Activated CD4-positive, alpha-beta T cell treated with anti-CD3 and anti-CD28 coated beads, Interleukin-2, amount 50 U/mL, for 24 hours (primary cell): Measurements from ENCODE around the gene FBN2.
"Not testable (repeated sequence)": the region's sequence is repeated elsewhere in the genome, so short reads cannot be mapped to it uniquely, and the experiment has no call there.

Source experiments
- DNase-seq, 2 donors: peaks; one replicate each; pipeline ENCODE4 v3.0.0-alpha.2; 2020; ENCODE audit warnings: low read depth in 1 of 2, low spot score in 1 of 2

FBN2 gene

DNA sequence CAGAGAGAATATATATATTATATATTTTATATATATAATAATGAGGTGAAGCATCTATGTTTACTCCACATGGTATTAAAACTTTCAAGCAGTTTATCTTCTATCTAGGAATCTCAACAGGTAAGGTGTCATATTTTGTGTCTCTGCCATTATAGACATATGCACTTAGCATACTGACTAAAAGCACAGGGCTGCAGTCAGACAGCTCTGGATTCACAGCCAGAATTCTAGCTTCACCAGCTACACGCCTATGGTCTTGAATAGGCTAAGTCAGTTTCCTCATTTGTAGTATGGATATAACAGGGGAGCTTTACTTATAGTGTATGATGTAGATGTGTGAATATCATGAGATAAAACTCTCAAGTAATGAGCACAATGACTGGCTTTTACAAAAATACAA, 57.9 kb downstream of the FBN2 start:
- DNase-seq = no peak

GRCh38 chr5:128478386-128479368, 59.4 kb downstream of the FBN2 start:
- no peak for DNase-seq

DNA sequence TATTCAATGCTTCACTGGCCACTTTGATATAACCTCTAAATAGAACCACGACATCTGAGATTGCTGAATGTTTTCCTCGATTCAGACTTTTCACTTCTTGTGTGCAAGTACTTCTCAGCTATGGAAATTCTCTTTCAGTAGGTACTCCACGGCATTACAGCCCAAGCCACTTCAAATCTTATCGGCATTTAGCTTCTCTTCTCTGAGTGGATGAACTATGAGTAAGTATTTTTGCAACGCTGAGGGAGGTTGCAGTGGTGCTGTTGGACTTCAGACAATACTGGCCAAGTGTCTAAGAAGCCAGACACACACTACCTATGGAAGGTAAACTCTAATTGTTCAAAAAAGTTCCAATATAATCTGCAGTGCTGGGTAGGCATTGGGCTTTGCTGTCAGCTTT, 60.1 kb downstream of the FBN2 start:
- DNase-seq = no peak

GRCh38 chr5:128475693-128476092, 62.4 kb downstream of the FBN2 start:
- no peak for DNase-seq

- no peak for DNase-seq
Measured at GRCh38 chr5:128472919-128473318, 65.1 kb downstream of the FBN2 start.

- no peak for DNase-seq
Measured at GRCh38 chr5:128472036-128472435, 66.0 kb downstream of the FBN2 start.

GRCh38 chr5:128470663-128471062, 67.4 kb downstream of the FBN2 start:
- no peak for DNase-seq

GRCh38 chr5:128469912-128470311, 68.1 kb downstream of the FBN2 start:
- DNase-seq = no peak

- no peak for DNase-seq
Measured at GRCh38 chr5:128466980-128467379, 71.1 kb downstream of the FBN2 start.

DNA sequence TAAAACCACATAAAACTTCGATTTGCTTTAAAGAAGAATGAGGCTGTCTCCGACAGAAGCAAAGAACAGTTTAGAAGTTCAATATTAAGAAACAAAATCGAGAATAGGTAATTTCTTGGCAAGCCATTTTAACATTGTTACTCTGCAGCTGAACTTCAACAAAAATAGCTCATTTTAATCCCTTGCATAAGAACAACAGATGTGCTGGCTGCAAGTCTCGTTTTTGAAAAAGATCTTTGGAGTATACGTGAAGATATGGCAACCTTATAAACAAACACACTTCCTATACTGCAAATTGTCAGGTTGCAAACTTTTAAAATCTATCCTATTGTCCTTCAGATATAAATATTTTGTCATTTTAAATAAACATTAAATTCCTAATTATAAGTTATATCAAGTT, 71.5 kb downstream of the FBN2 start:
- no peak for DNase-seq

- no peak for DNase-seq
Measured at GRCh38 chr5:128464596-128464995, 73.4 kb downstream of the FBN2 start.

- DNase-seq = no peak
Measured at GRCh38 chr5:128462330-128462729, 75.7 kb downstream of the FBN2 start.

GRCh38 chr5:128457147-128457915, 80.7 kb downstream of the FBN2 start:
- DNase-seq = not testable (repeated sequence)

GRCh38 chr5:128455841-128456361, 82.1 kb downstream of the FBN2 start:
- no peak for DNase-seq

DNA sequence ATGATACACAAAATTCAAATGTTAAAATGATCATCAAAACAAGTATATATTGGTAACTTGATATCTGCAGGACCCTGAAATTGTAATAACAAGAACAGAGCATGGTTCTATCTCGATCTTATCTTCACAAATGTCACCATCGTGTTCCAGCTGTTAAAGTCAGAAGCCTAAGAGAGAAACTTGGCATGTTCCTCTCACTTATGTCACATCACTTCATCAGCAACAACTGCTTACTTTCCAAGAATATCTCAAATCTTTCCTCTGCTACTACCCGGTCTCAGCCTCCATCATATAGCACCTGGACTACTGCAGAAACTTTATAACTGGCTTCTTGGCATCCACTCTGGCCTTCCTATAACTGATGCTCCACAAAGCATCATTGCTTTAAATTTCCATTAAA, 84.9 kb downstream of the FBN2 start:
- DNase-seq = no peak

DNA sequence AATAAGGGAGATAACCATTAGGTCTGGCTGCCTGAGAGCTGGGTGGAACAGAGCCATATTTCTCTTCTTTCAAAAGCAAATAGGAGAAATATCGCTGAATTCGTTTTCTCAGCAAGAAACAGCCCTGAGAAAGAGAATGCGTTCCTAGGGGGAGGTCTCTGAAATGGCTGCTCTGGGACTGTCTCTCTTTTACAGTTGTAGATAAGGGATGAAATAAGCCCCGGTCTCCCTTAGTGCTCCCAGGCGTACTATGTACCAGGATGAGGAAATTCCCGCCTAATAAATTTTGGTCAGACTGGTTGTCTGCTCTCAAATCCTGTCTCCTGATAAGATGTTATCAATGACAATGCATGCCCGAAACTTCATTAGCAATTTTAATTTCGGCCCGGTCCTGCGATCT, 90.8 kb downstream of the FBN2 start:
- DNase-seq = not testable (repeated sequence)

DNA sequence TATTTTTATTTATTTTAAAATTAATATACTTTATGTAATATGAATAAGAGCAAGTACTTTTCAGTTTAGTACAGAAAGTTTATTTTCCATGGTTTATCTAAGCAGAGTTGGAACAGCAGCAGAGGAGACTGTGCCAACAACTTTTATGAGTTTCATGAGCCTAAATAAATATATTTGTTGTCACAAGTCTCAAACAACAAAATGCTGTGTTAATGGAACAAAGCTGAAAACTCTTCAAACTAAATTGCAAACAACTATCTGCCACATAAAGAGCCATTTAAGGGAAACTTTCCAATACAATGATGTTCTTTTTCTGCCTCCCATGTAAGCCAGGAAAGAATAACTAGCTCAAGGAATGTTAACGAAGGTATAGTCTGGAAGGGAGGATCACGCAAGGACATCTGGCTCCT, 96.1 kb downstream of the FBN2 start:
- no peak for DNase-seq

GRCh38 chr5:128441165-128441564, 96.9 kb downstream of the FBN2 start:
- DNase-seq = no peak

GRCh38 chr5:128436749-128437188, 101.3 kb downstream of the FBN2 start:
- no peak for DNase-seq

DNA sequence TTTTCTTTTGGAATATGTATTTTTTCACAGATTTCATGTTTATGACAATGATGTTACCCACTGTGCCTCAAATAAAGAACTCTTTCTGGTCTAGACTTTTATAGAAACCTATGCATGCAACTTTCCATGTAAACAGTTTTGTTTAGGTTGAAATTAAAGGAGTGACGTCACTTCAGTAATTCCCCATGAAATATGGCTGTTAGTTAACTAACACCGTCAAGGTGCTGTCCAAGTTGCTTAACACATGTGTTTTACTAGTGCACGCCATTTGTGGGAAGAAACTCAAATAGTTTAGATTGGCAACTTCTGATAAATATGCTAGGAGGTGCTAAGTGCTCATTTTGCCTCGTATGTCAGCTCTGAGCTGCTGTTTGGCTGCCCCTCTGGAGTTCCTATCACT, 102.2 kb downstream of the FBN2 start:
- no peak for DNase-seq

GRCh38 chr5:128434993-128435392, 103.1 kb downstream of the FBN2 start:
- DNase-seq = no peak

DNA sequence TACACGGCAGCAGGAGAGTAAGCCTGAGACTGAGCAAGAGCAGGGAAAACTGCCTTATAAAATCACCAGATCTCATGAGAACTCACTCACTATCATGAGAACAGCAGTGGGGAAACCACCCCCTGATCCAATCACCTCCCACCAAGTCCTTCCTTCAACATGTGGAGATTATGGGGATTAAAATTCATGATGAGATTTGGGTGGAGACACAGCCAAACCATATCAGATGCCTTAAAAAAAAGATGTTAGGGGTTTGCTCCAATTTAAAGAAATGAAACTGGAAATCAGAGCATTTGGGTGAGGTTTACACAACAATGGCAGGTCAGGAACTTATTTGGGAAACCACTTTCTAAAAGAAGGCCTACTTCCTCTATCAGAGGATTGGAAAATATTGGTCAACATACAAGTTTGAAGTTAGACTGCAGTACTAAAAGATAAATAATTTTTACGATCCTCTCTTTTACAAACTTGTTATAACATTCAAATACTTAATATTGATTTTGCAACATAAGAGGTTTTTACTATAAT, 105.1 kb downstream of the FBN2 start:
- no peak for DNase-seq
